Measurements from ENCODE around the gene COMT.

- no peak for TF ChIP-seq POLR2A (IDR thresholded peaks at IDR 0.05; ENCODE audit: low read depth, low read length)
- TF ChIP-seq TAF1 (IDR thresholded peaks at IDR 0.05; ENCODE audit: borderline replicate concordance, low read depth, low read length), result no peak
- TF ChIP-seq POLR2AphosphoS5 (IDR thresholded peaks at IDR 0.05; ENCODE audit: low read depth, low read length), result no peak
Measured at GRCh38 chr22:19921544-19922081, 20.0 kb upstream of the COMT start.

All from GM12892 (cell line).